GM18526 (cell line): Measurements from ENCODE around the gene TOMM6.
A peak's percentile ranks its signal among the peaks of the same experiment; 100 is the strongest.

Experiments
- POLR2A ChIP-seq: IDR thresholded peaks from 3 replicates; pipeline ENCODE4 v1.6.1; 2011; ENCODE audit not compliant: insufficient read length; ENCODE audit errors: extremely low read depth

The TOMM6 gene

DNA sequence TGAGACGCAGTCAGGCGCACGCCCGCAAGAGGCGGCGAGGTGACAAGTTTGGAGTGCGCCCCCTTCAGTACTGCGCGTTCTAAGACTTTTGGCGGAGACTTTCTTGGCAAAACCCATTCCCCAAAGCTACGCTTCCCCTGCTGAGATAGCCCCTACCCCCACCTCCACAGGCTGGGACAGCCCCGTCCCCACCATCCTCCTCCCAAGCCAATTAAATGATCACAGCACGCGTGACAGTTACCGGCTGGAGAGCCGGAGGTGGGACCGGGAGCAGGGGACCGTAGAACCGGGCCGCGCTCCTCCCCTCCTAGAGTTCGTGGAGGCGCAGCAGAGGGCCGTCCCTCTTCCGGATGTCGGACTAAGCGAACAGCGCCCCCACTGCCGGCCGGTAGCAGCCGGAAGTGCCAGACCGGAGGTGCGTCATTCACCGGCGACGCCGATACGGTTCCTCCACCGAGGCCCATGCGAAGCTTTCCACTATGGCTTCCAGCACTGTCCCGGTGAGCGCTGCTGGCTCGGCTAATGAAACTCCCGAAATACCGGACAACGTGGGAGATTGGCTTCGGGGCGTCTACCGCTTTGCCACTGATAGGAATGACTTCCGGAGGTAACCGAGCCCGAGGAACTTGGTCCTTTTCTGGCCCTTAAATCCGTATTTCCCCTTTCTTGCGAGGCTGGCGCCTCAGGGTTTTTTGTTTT, at the start of gene TOMM6:
Gene TOMM6 (plus strand): TSS at position 476 of the 699 bp plus-strand sequence. CDS start 4 bp downstream, at position 480.
- peak; percentile 88 for TF ChIP-seq POLR2A

DNA sequence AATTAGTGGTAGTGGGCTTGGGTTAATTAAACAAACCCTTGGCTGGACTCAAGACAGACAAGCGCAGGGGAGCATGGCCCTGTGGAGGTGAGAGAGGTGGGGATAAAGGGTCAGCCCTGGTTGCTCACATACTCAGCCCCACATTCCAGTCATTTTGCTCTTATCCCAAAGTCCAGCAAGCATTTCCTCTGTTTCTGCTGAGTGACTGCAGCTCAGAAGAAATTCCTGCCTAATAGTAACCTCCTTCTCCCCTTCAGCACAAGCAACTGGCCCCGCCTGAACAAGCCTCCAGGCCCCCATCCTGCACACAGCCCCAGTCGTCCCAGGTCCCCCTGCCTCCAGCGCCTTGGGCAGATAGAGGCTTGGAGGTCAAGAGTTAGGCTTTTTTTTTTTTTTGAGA, 48.5 kb upstream of the TOMM6 start:
- TF ChIP-seq POLR2A = no peak

DNA sequence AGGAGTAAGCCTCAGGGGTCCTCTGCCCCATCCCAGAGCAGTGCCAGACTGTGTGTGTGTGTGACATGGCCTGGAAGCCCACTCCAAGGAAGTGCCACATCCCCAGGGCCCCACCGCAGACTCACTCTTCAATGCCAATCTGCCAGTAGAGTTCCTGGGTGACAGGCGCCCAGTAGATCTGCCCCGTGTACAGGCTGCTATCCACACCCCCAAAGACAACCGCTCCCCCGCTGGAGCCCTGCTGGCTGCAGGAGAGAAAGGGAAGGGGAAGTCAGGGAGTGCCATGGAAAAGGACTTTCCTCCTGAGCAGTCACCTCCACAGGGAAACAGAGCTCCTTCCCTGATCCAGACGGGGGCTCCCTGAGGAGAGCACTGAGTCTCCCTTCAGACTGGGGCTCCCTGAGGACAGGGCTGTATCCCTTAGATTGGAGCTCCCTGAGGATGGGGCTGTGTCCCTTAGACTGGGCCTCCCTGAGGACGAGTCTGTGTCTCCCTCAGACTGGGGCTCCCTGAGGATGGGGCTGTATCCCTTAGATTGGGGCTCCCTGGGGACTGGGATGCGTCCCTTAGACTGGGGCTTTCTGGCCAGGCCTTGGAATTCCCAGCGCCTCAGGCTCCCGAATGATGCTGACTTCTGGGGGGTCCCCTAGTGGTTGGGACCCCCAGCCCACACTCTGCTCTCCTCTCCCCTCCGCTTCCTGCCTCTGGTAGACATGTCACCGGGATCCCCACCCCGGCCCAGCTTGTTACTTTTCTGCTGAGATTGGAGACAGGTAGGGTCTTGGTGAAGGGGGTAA, 46.9 kb upstream of the TOMM6 start:
- no peak for TF ChIP-seq POLR2A

DNA sequence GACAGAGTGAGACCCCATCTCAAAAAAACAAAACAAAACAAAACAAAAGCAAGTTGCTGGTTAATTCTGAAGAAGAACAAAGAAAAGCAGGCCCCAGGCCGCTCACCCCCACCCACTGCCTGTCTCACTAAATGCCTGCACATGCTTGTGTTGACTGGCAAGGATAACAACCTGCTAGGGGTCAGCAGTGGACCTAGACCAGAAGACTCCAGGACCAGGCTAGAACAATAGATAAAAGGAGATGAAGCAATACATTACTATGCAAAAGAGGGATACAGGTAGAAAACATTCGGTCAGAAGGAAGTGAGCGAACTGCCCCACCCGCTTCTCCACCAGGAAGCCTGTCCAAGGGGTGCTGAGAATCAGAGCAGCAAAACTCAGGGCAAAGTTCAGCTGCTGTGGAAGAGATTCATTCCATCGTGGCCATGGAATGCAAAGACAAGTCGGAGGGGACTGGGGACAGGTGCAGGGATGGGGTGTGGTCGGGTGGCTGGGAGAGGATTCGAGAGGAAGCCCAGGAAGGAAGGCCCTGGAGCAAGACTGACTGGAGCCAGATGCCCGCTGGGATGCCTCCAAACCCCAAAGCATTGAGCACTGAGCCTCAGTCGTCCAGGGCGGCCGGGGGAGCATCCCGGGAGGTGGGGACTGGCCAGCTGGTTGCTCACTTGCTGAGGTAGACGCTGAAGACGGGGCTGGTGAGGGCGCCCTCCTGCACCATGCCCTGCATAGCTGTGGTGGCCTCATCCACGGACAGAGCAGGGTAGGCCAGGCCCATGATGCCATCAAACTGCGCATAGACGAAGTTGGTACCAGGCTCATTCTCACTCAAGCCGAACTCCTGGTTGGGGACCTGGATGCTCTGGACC, 45.6 kb upstream of the TOMM6 start:
- TF ChIP-seq POLR2A = no peak

DNA sequence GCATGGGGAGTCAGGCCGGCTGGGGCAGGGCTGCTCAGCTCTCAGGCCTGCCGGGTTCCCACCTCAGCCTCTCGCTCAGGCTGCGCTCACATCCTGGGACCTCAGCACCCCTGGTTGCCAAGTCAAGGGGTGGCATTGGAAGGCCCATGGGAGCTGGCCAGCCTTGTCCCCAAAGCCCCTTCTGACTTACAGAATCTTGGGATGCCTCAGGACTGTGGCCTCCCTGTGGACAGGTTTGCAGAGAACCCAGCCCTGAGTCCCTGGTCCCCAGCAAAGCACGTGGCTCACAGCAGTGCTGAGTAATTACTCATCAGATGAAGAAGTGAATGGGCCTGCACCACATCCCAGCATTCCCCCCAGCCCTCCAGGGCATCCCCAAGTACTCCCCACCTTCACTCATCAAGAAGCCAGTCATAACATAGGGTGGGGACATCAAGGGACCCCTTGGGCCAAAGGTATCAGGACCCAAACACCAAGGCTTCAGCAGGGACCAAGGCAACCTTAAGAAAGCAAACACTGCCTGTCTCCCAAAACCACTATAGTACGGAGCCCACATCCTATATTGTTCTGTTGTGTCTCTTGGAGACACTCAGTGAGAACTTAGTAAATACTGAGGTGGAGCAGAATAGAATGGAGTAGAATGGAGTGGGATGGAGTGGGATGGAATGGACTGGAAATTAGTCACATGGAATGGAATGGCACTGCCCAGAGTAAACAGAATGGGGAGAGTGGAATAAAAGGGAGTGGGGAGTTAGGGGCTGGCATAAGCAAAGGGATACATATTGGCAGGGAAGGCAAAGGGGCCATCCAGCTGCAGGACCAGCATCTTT, 43.9 kb upstream of the TOMM6 start:
- TF ChIP-seq POLR2A = no peak

DNA sequence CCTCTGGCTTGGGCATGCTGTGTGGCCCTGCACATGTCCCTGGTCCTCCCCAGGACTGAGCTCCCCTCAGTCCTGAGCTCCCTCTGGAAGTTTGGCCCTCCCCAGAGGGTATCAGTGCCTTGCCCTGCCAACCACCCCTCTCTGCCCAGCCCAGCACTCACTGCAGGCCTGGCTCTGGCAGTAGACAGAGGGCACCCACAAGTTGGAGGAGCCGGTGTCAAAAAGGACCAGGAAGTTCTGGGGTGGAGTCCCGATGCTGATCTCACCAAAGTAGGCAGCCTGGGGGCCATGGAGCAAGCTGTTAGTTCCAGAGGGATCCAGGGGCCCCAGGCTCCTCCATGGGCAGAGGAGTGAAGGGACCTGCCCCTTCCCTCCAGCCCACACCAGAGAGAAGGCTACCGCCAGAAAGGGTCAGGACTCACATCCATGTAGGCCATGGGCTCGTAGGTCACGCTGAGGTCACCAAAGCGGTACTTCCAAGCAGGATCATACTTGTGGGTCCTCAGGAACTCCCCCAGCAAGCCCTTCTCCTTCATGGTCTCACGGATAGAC, 43.2 kb upstream of the TOMM6 start:
- TF ChIP-seq POLR2A = no peak

DNA sequence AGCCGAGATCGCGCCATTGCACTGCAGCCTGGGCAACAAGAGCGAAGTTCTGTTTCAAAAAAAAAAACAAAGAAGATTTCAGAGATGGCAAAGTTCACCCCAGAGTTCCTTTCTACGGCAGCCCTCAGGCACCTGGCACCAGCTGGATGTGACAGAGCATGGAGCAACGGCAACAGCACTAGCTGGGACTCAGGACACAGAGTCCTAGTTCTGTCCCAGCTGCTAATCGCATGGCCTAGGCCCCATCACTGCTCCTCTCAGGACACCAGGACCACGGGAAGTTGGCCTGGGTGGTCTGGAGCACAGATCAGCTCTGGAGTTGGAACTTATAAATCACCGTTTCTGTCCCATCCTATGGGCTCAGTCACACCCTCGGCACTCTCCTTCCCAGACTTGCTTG, 41.4 kb upstream of the TOMM6 start:
- TF ChIP-seq POLR2A = no peak

DNA sequence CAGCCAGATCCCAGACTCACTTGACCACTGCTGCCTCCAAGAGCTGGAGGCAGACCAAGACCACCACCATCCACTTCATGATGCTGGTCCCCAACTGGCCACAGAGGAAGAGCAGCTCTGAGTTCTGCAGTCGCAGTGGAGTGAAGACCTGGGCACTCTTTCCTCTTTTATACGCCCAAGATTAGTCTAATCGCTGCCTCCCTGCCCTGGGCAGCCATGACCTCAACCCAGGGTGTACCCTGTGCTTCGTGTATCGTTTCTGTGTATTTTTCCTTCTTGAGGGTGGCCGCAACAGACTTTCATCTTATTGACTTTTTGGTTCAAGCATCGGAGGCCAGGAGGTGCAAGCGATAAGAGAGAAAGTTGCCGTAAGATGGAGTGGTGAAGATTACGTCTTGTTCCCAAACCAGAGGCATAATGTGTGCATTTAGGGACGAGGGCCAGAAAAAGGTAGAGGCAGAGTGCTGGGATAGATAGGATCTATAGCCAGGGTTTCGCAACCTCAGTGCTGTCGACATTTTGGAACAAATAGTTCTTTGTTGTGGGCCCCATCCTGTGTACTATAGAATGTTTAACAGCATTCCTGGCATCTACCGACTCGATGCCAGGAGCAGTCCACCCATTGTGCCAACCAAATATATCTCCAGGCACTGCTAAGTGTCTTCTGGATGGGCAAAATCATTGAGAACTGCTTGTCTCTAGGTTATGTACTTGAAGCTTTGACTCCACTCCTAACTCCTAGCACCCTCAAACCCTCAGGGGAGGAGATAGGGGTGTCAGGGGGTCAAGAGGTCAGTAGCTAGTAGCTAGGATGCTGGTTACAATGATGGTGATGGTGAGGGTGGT, 40.0 kb upstream of the TOMM6 start, which contains the start of gene PGC:
Gene PGC (minus strand): TSS at position 142 of the 846 bp plus-strand sequence. CDS start 63 bp downstream, at position 79.
- no peak for TF ChIP-seq POLR2A

DNA sequence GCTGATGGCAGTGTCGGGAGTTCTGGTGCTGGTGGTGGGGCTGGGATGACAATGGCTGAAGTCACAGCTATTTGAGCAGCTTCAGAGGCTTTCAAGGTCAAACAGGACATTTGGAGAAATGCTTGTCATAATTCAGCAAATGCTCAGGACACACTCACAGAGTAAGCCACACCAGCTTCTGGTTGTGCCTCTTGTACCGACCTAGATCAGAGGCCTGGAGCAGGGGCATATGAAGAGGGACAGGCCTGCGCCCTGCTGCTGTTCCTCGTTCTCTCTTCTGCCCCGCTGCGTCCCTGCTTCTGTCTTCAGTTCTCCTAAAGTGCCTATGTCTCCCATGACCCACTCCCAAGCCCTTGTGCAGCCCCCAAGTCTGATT, 39.4 kb upstream of the TOMM6 start:
- no peak for TF ChIP-seq POLR2A

DNA sequence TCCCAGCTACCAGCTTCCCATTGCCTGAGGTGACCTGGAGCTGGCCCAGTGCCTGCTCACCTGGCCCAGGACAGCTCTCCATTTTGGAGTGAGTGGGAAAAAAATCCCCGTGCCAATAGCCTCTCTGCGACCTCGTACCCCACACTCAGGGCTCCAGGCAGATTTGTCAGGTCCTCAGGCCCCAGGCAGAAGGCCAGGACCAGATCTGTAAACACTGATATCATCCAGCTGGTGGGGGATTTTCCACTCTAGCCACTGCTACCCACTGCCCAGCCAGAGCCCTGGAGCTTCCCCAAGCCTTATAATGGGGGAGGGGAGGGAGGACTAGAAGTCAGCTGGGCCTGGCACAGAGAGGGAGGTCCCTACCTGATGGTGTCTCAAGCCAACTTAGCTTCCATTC, 39.0 kb upstream of the TOMM6 start:
- no peak for TF ChIP-seq POLR2A

DNA sequence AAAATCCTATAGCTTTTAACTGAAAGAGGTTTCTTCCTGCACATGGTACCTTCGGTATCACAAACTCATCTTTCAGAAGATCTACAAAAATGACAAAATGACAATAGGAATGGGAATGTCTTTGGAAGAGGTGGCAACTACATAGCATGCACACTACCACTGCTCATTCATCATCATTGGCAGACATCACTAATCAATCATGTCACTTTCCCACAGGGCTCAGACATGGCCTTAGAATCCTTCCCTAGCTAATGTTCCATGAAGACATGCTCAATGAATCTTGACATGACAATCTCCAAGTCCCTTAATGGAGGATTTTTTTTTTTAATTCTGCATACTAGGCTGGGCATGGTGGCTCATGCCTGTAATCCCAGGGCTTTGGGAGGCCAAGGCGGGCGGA, 37.1 kb upstream of the TOMM6 start:
- no peak for TF ChIP-seq POLR2A

DNA sequence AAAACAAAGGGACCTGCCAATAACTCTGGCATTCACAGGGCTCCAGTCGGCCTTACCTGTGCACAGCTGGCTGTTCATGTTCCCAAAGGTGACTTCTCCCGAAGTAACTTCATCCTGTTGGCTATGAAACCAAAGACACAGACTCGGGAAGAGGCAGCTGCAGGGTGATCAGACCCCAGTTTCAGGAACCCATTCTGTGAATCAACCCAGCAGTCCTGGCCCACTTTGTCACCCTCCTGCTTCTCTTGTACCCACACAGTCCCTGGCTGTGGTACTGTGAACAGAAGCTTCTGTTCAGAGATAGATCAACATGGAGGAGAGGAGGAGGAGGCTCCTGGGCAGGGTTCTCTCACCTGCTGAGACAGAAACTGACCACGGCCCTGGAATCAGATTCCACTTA, 31.6 kb upstream of the TOMM6 start:
- no peak for TF ChIP-seq POLR2A

DNA sequence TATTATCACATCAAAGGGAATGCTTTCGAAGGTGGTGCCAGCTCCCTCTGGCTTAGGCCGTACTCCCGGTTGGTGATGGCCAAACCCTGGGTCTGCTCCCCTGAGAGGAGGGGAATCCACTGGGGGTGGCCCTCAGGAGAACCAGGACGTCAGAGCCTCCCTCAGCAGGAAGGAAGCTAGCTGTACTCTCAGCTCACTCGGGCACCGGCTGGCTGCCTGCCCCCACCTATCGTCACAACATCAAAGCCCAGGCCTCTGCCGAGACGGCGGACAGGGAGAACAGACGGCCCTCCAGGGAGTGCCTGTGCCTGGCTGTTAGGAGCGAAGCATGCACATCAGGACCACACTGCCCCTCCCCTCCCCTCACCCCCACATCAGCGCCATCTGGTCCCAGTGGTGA, 31.1 kb upstream of the TOMM6 start:
- no peak for TF ChIP-seq POLR2A
